ENCODE data around the gene KIAA1671.

The KIAA1671 gene

GRCh38 chr22:25094579-25094978 is 142.1 kb downstream of the KIAA1671 start:
- no peak for TF ChIP-seq GATA3 (IDR thresholded peaks at IDR 0.05; ENCODE audit: low read depth, low read length)
- TF ChIP-seq GATA2 (IDR thresholded peaks at IDR 0.05; ENCODE audit: low read depth, low read length), result no peak

GRCh38 chr22:25095869-25096268 is 143.4 kb downstream of the KIAA1671 start:
- TF ChIP-seq GATA2 (IDR thresholded peaks at IDR 0.05; ENCODE audit: low read depth, low read length) (no peak), GATA3 (IDR thresholded peaks at IDR 0.05; ENCODE audit: low read depth, low read length) (no peak)

GRCh38 chr22:25096638-25097405 is 144.3 kb downstream of the KIAA1671 start:
- TF ChIP-seq GATA3 (IDR thresholded peaks at IDR 0.05; ENCODE audit: low read depth, low read length) (no peak), GATA2 (IDR thresholded peaks at IDR 0.05; ENCODE audit: low read depth, low read length) (no peak)

GRCh38 chr22:25098445-25099081 is 146.0 kb downstream of the KIAA1671 start:
- TF ChIP-seq GATA3 (IDR thresholded peaks at IDR 0.05; ENCODE audit: low read depth, low read length), result no peak

GRCh38 chr22:25099202-25099601 is 146.7 kb downstream of the KIAA1671 start:
- TF ChIP-seq GATA2 (IDR thresholded peaks at IDR 0.05; ENCODE audit: low read depth, low read length), result no peak
- no peak for TF ChIP-seq GATA3 (IDR thresholded peaks at IDR 0.05; ENCODE audit: low read depth, low read length)

- TF ChIP-seq GATA3 (IDR thresholded peaks at IDR 0.05; ENCODE audit: low read depth, low read length), result no peak
- TF ChIP-seq GATA2 (IDR thresholded peaks at IDR 0.05; ENCODE audit: low read depth, low read length), result no peak
These were observed 147.9 kb downstream of the KIAA1671 start for GRCh38 chr22:25100402-25100801.

- TF ChIP-seq GATA2 (IDR thresholded peaks at IDR 0.05; ENCODE audit: low read depth, low read length) (no peak), GATA3 (IDR thresholded peaks at IDR 0.05; ENCODE audit: low read depth, low read length) (no peak)
These were observed 148.4 kb downstream of the KIAA1671 start for GRCh38 chr22:25100948-25101347.

- TF ChIP-seq GATA3 (IDR thresholded peaks at IDR 0.05; ENCODE audit: low read depth, low read length), result no peak
- TF ChIP-seq GATA2 (IDR thresholded peaks at IDR 0.05; ENCODE audit: low read depth, low read length), result no peak
These were observed 149.0 kb downstream of the KIAA1671 start for GRCh38 chr22:25101501-25101900.

GRCh38 chr22:25101986-25102385 is 149.5 kb downstream of the KIAA1671 start:
- TF ChIP-seq GATA3 (IDR thresholded peaks at IDR 0.05; ENCODE audit: low read depth, low read length) (no peak), GATA2 (IDR thresholded peaks at IDR 0.05; ENCODE audit: low read depth, low read length) (no peak)

- TF ChIP-seq GATA3 (IDR thresholded peaks at IDR 0.05; ENCODE audit: low read depth, low read length) (no peak), GATA2 (IDR thresholded peaks at IDR 0.05; ENCODE audit: low read depth, low read length) (no peak)
These were observed 150.2 kb downstream of the KIAA1671 start for GRCh38 chr22:25102722-25103121.

GRCh38 chr22:25104367-25104766 is 151.9 kb downstream of the KIAA1671 start:
- TF ChIP-seq GATA2 (IDR thresholded peaks at IDR 0.05; ENCODE audit: low read depth, low read length) (no peak), GATA3 (IDR thresholded peaks at IDR 0.05; ENCODE audit: low read depth, low read length) (no peak)

- TF ChIP-seq GATA2 (IDR thresholded peaks at IDR 0.05; ENCODE audit: low read depth, low read length), result no peak
- TF ChIP-seq GATA3 (IDR thresholded peaks at IDR 0.05; ENCODE audit: low read depth, low read length), result no peak
These were observed 153.5 kb downstream of the KIAA1671 start for GRCh38 chr22:25105817-25106650.

GRCh38 chr22:25109878-25110595 is 157.5 kb downstream of the KIAA1671 start:
- TF ChIP-seq GATA2 (IDR thresholded peaks at IDR 0.05; ENCODE audit: low read depth, low read length), result no peak
- TF ChIP-seq GATA3 (IDR thresholded peaks at IDR 0.05; ENCODE audit: low read depth, low read length), result no peak

- no peak for TF ChIP-seq GATA3 (IDR thresholded peaks at IDR 0.05; ENCODE audit: low read depth, low read length)
- TF ChIP-seq GATA2 (IDR thresholded peaks at IDR 0.05; ENCODE audit: low read depth, low read length), result no peak
These were observed 158.0 kb downstream of the KIAA1671 start for GRCh38 chr22:25110596-25110845.
